ENCODE results near the gene FXYD5. TPM values are rescaled to one million over a fixed set of nuclear protein-coding genes. Genes with fewer than 3 reads are reported as not detected.
A peak's percentile ranks its signal among the peaks of the same experiment; 100 is the strongest.

Gene FXYD5
- total and polyA plus RNA-seq, 9 of the 15 experiments (the other 6 are each of a cell fraction or from before 2014, with no cell fraction given), result 104 to 537 (median 174) TPM

DNA sequence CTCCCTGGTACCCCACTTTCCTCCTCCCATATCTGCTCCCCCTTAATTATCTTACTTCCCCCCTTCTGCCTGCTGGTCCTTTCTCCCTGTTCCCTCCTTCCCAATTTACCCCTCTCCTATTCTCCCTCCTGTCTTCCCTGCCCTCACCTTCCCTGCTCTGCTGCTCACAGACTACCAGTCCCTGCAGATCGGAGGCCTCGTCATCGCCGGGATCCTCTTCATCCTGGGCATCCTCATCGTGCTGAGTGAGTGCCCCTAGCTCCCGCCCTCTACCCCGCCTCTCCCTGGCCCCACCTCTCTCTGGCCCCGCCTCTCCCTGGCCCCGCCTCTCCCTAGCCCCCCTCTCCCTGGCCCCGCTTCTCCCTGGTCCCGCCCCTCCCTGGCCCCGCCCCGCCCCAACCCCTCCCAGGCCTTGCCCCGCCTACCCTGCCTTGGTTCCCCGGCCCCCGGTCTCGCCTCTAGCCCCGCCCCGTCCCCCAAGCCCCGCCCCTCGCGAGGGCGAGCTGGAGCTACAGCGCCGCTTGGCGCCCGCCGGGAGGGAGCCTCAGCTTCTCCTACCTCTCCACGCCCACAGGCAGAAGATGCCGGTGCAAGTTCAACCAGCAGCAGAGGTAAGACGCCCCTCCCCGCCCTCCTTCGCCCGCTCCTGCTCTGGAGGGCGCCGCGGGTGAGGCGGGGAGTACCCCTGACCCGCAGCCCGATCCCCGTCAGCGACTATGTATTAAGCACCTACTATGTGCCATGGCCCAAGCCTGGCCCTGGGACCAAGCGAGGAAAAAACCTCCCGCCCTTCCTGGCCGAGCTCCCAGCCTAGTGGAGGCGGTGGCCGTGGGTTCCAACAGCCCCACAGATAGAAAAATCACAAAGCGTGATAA lies 13.3 kb upstream of the FXYD5 start (continued):
- TF ChIP-seq, protein P1, sequence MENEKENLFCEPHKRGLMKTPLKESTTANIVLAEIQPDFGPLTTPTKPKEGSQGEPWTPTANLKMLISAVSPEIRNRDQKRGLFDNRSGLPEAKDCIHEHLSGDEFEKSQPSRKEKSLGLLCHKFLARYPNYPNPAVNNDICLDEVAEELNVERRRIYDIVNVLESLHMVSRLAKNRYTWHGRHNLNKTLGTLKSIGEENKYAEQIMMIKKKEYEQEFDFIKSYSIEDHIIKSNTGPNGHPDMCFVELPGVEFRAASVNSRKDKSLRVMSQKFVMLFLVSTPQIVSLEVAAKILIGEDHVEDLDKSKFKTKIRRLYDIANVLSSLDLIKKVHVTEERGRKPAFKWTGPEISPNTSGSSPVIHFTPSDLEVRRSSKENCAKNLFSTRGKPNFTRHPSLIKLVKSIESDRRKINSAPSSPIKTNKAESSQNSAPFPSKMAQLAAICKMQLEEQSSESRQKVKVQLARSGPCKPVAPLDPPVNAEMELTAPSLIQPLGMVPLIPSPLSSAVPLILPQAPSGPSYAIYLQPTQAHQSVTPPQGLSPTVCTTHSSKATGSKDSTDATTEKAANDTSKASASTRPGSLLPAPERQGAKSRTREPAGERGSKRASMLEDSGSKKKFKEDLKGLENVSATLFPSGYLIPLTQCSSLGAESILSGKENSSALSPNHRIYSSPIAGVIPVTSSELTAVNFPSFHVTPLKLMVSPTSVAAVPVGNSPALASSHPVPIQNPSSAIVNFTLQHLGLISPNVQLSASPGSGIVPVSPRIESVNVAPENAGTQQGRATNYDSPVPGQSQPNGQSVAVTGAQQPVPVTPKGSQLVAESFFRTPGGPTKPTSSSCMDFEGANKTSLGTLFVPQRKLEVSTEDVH (IDR thresholded peaks at IDR 0.05; ENCODE audit: low read depth, partially characterized antibody), result no peak
- TF ChIP-seq HOXB6 (CRISPR knock-in tag; IDR thresholded peaks at IDR 0.05; ENCODE audit: borderline replicate concordance), result no peak
- TF ChIP-seq GATA2 (CRISPR knock-in tag; IDR thresholded peaks at IDR 0.05), result no peak
- TF ChIP-seq, protein P2, sequence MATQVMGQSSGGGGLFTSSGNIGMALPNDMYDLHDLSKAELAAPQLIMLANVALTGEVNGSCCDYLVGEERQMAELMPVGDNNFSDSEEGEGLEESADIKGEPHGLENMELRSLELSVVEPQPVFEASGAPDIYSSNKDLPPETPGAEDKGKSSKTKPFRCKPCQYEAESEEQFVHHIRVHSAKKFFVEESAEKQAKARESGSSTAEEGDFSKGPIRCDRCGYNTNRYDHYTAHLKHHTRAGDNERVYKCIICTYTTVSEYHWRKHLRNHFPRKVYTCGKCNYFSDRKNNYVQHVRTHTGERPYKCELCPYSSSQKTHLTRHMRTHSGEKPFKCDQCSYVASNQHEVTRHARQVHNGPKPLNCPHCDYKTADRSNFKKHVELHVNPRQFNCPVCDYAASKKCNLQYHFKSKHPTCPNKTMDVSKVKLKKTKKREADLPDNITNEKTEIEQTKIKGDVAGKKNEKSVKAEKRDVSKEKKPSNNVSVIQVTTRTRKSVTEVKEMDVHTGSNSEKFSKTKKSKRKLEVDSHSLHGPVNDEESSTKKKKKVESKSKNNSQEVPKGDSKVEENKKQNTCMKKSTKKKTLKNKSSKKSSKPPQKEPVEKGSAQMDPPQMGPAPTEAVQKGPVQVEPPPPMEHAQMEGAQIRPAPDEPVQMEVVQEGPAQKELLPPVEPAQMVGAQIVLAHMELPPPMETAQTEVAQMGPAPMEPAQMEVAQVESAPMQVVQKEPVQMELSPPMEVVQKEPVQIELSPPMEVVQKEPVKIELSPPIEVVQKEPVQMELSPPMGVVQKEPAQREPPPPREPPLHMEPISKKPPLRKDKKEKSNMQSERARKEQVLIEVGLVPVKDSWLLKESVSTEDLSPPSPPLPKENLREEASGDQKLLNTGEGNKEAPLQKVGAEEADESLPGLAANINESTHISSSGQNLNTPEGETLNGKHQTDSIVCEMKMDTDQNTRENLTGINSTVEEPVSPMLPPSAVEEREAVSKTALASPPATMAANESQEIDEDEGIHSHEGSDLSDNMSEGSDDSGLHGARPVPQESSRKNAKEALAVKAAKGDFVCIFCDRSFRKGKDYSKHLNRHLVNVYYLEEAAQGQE (IDR thresholded peaks at IDR 0.05; ENCODE audit: borderline replicate concordance), result 0 out of 2 replicates have a peak, but pooled peaks have one; percentile 32
- TF ChIP-seq, protein P2 (CRISPR knock-in tag; IDR thresholded peaks at IDR 0.05; ENCODE audit: low read depth), result no peak
- no peak for TF ChIP-seq BACH1 (tag; IDR thresholded peaks at IDR 0.05)
- TF ChIP-seq HNRNPK (IDR thresholded peaks at IDR 0.05; ENCODE audit: low read depth, low read length, poor library complexity, severe bottlenecking), result no peak
- TF ChIP-seq, protein P3, sequence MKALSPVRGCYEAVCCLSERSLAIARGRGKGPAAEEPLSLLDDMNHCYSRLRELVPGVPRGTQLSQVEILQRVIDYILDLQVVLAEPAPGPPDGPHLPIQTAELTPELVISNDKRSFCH (CRISPR knock-in tag; IDR thresholded peaks at IDR 0.05), result no peak
- TF ChIP-seq, protein P3 (tag; IDR thresholded peaks at IDR 0.05), result no peak
- TF ChIP-seq, protein P4, sequence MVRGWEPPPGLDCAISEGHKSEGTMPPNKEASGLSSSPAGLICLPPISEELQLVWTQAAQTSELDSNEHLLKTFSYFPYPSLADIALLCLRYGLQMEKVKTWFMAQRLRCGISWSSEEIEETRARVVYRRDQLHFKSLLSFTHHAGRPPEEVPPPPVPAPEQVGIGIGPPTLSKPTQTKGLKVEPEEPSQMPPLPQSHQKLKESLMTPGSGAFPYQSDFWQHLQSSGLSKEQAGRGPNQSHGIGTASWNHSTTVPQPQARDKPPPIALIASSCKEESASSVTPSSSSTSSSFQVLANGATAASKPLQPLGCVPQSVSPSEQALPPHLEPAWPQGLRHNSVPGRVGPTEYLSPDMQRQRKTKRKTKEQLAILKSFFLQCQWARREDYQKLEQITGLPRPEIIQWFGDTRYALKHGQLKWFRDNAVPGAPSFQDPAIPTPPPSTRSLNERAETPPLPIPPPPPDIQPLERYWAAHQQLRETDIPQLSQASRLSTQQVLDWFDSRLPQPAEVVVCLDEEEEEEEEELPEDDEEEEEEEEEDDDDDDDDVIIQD (CRISPR knock-in tag; IDR thresholded peaks at IDR 0.05), result no peak
- TF ChIP-seq MEIS2 (IDR thresholded peaks at IDR 0.05; ENCODE audit: partially characterized antibody), result peak; percentile 41
- no peak for TF ChIP-seq NELFE (IDR thresholded peaks at IDR 0.05; ENCODE audit: insufficient read depth, insufficient read length)
- no peak for TF ChIP-seq NFIX (CRISPR knock-in tag; IDR thresholded peaks at IDR 0.05; ENCODE audit: low read depth)
